Airway epithelial cell (primary cell): ENCODE data around the gene EEF2KMT. TPM values are rescaled to one million over a fixed set of nuclear protein-coding genes. Genes with fewer than 3 reads are reported as not detected.

ENCODE experiments used
- total RNA-seq: library from RNA; depleted of rRNA; stranded (reverse); fragments of >200 nt; gene quantifications from 2 replicates; pipeline ENCODE4 v1.2.3, GENCODE V29; 2015

EEF2KMT gene, protein sequence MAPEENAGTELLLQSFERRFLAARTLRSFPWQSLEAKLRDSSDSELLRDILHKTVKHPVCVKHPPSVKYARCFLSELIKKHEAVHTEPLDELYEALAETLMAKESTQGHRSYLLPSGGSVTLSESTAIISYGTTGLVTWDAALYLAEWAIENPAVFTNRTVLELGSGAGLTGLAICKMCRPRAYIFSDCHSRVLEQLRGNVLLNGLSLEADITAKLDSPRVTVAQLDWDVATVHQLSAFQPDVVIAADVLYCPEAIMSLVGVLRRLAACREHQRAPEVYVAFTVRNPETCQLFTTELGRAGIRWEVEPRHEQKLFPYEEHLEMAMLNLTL
- 15.1 and 15.4 TPM in 2 replicates for total RNA-seq

DNA sequence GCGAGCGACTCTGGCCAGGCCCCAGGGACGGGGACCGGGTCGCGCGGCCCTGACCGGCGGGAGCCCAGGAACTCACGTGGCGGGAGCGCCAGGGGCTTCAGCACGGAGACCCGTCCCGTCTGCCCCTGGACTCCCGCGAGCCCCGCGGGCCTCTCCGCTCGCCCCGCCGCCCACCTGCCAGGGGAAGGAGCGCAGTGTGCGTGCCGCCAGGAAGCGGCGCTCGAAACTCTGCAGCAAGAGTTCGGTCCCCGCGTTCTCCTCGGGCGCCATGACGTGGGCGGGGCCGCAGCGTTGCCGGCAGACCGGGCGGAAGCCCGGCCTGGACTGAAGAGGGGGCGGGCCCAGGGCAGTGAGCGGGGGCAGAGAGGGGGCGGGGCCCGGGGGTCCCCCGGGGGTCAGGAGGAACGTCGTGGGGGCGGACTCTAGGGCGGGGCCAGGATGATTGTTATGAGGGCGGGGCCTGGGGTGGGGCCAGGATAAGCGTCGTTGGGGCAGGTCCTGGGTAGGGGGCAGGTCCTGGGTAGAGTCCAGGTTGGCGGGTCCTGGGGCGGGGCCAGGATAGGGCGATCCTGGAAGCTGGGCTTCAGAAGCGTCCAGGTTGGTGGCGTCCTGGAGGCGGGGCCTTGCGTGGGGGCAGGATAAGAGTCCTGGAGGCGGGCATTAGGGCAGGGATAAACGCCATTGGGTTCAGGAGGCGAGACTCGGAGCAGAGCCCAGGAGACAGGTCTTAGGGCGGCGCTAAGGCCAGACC is at the start of gene EEF2KMT:
EEF2KMT (minus strand) TSS at position 326 of the 751 bp plus-strand sequence; CDS start at position 270, 56 bp downstream.

DNA sequence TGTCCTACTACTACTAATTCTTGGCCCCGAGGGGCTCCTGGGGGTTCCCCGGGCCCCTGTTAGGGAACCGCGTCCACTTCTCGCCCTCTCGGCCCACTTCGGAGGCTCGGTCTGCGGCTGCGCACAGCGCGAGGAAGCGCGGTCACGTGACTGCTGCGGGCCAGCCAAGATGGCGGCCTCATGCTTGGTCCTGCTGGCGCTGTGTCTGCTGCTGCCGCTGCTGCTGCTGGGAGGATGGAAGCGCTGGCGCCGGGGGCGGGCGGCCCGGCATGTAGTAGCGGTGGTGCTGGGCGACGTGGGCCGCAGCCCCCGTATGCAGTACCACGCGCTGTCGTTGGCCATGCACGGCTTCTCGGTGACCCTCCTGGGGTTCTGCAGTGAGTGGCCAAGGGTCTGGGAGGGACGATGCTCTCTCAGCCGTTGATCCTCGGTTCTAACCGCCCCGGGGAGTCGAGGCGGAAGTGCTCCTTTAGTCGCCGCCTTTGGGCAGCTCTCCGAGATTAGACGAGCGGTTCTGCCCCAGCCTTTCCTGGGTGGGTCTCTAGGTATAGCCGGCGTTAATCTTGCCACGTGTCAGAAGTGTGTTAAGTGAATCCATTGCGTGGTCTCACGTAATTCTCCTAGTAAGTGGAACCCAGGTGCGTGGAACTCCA is 25.8 kb downstream of the EEF2KMT start, which contains the start of gene ALG1:
ALG1 (plus strand) TSS at position 163 of the 653 bp plus-strand sequence; CDS start at position 170, 7 bp downstream.

DNA sequence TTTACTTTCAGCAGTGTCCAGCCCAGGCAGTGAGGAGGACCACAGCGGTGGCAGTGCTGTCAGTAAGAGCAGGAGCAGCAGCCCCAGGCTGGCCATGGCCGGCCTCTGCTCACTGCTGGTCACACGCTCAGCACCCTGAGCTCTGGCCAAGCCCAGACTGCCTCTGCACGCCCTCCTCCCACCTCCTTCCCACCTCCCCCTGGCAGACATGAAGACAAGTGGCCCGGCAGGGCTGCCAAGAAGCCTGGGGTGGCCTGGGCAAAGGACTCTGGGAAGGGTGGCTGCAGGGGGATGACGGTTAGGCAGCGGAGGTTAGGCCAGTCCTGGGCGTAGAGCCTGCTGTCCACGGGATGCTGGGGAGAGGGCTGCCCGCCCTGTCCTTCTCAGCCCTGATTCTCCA is 31.8 kb downstream of the EEF2KMT start, which contains the start of gene C16orf89:
C16orf89 (minus strand) TSS at position 144 of the 400 bp plus-strand sequence; CDS start at position 96, 48 bp downstream.

Other genes starting within 250 kb of the EEF2KMT start
- 222 and 252 TPM in 2 replicates for gene PPL, start 160.6 kb downstream of the EEF2KMT start, total RNA-seq
- 0.07 and 0.09 TPM in 2 replicates for gene SEC14L5, start 139.5 kb downstream of the EEF2KMT start, total RNA-seq
- 19.6 and 27.5 TPM in 2 replicates for gene NAGPA, start 63.9 kb downstream of the EEF2KMT start, total RNA-seq
- gene C16orf89, start 31.8 kb downstream of the EEF2KMT start, total RNA-seq, result not detected in 2 replicates
- gene ALG1, start 26.0 kb downstream of the EEF2KMT start, total RNA-seq, result 18.7 and 22.5 TPM in 2 replicates